ENCODE results near the gene TFAP2A. TPM values are rescaled to one million over a fixed set of nuclear protein-coding genes. Genes with fewer than 3 reads are reported as not detected.

Gene TFAP2A
- 14.3 to 17.6 TPM (median 16.4 TPM) in 5 replicates for total RNA-seq (2022; extraction: Qiagen RNA extraction)

DNA sequence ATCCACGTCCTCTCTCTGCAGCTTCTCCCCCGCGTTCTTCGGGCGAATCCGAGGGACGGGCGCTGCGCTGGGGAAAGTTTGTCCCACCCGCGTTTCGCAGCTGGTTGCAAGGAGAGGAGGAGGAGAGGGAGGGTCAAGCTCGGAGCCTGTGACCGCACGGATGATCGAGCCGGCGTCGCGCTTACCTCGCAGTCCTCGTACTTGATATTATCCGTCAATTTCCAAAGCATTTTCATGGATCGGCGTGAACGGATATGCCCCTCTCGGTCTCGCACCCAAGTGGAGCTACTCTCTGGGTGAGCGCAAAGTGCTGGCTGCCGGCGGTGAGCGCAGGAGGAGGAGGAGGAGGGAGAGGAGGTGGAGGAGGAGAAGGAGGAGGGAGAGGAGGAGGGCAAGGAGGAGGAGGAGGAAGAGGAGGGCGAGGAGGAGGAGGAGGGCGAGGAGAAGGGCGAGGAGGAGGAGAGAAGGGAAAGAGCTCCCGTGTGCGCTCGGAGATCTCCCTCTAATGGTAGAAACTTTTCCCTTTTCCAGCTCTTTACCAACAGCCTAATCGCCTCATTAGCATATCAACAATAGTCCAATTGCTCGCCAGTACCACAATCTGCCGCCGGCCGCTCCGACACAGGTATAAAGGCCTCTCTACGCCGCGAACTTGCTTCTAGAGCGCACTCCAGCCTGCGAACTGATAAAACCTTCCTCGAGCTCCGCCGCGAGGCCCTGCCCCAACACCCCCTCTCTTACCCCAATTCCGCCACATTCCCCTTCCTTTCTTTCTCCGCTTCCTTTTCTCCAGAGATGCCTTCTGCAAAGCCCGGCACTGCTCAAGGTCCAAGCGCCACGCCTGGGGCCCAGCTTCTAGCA is at the start of gene TFAP2A:
Gene TFAP2A (minus strand): TSS at position 319 of the 861 bp plus-strand sequence. CDS start 83 bp downstream, at position 236.

Other genes with a start within 250 kb of the TFAP2A start
- 5.8 to 8.5 TPM (median 6.4 TPM) in 5 replicates for gene GCNT2, start 106.3 kb upstream of the TFAP2A start, total RNA-seq (2022; extraction: Qiagen RNA extraction)

Measured in A549 treated with CORT108297 at 1 μM for 4 hours (cell line).